GM18519 (cell line): Measurements from ENCODE around the gene BAIAP2L2.
"Not testable (repeated sequence)": the region's sequence is repeated elsewhere in the genome, so short reads cannot be mapped to it uniquely, and the experiment has no call there.

ENCODE experiments used
- ATAC-seq: cut with Tn5 transposase; IDR thresholded peaks from one replicate; pipeline ENCODE4 v1.9.1; 2021; ENCODE audit warnings: mild to moderate bottlenecking, moderate library complexity; ENCODE audit not compliant: unreplicated experiment, low FRiP score

BAIAP2L2 gene

GRCh38 chr22:38110008-38110862 lies at the start of gene BAIAP2L2:
Gene BAIAP2L2 (minus strand): TSS chr22:38110684. CDS start chr22:38110525, 159 bp downstream.
- no peak for ATAC-seq

GRCh38 chr22:38155703-38156102 lies 45.2 kb upstream of the BAIAP2L2 start:
- no peak for ATAC-seq

- not testable (repeated sequence) for ATAC-seq
These were observed 44.1 kb upstream of the BAIAP2L2 start for GRCh38 chr22:38154563-38154915.

- ATAC-seq, result no peak
These were observed 43.5 kb upstream of the BAIAP2L2 start for GRCh38 chr22:38153821-38154562.

- no peak for ATAC-seq
These were observed 40.6 kb upstream of the BAIAP2L2 start for GRCh38 chr22:38151126-38151500.

GRCh38 chr22:38148245-38148644 lies 37.8 kb upstream of the BAIAP2L2 start:
- no peak for ATAC-seq

- not testable (repeated sequence) for ATAC-seq
These were observed 35.7 kb upstream of the BAIAP2L2 start for GRCh38 chr22:38146166-38146565.

GRCh38 chr22:38144025-38144405 lies 33.5 kb upstream of the BAIAP2L2 start:
- ATAC-seq, result no peak

GRCh38 chr22:38142606-38143005 lies 32.1 kb upstream of the BAIAP2L2 start:
- no peak for ATAC-seq

- ATAC-seq, result no peak
These were observed 30.9 kb upstream of the BAIAP2L2 start for GRCh38 chr22:38141217-38141973.

GRCh38 chr22:38139901-38140300 lies 29.4 kb upstream of the BAIAP2L2 start:
- no peak for ATAC-seq

- no peak for ATAC-seq
These were observed 28.5 kb upstream of the BAIAP2L2 start for GRCh38 chr22:38138961-38139360.

- ATAC-seq, result no peak
These were observed 27.6 kb upstream of the BAIAP2L2 start for GRCh38 chr22:38137876-38138687.

- no peak for ATAC-seq
These were observed 26.1 kb upstream of the BAIAP2L2 start for GRCh38 chr22:38136607-38137006.

GRCh38 chr22:38135133-38135706 lies 24.7 kb upstream of the BAIAP2L2 start:
- ATAC-seq, result no peak

- ATAC-seq, result no peak
These were observed 22.8 kb upstream of the BAIAP2L2 start for GRCh38 chr22:38133331-38133730.

GRCh38 chr22:38132794-38133193 lies 22.3 kb upstream of the BAIAP2L2 start:
- ATAC-seq, result no peak

- no peak for ATAC-seq
These were observed 21.7 kb upstream of the BAIAP2L2 start for GRCh38 chr22:38132136-38132535.

GRCh38 chr22:38131399-38131798 lies 20.9 kb upstream of the BAIAP2L2 start:
- ATAC-seq, result no peak

GRCh38 chr22:38129856-38130255 lies 19.4 kb upstream of the BAIAP2L2 start:
- no peak for ATAC-seq
